Right lobe of liver (tissue), 6 donors: ENCODE data around the gene GSTCD. TPM values are rescaled to one million over a fixed set of nuclear protein-coding genes. Genes with fewer than 3 reads are reported as not detected.

Source experiments
- ATAC-seq, 4 donors: fragments of 200-7000 bp; cut with Tn5 transposase; one replicate each; pipeline ENCODE4 v1.9.1; 2020; ENCODE audit warnings: mild to moderate bottlenecking in 4 of 4, moderate library complexity in 4 of 4
- DNase-seq, 3 donors: peaks; one replicate each; pipeline ENCODE4 v3.0.0-alpha.2; 2020
- H3K27ac ChIP-seq, 3 donors: fragments of 200-600 bp; one replicate each; pipeline ENCODE4 v1.8.0; 2022
- H3K27me3 ChIP-seq, 2 donors: fragments of 200-600 bp; one replicate each; pipeline ENCODE4 v1.8.0; 2022
- H3K36me3 ChIP-seq, 4 donors: fragments of 200-600 bp; sonication (generic) in 1 of 4; one replicate each; pipeline versions ENCODE4 v1.5.1 to v1.8.0; 2017 to 2022; ENCODE audit warnings: control low read depth in 1 of 4
- H3K4me1 ChIP-seq, 4 donors: fragments of 200-600 bp; sonication (generic) in 1 of 4; one replicate each; pipeline versions ENCODE4 v1.5.1 to v1.8.0; 2017 to 2022; ENCODE audit warnings: control low read depth in 1 of 4
- H3K4me3 ChIP-seq, 3 donors: fragments of 200-600 bp; one replicate each; pipeline ENCODE4 v1.8.0; 2022
- H3K9me3 ChIP-seq, 4 donors: fragments of 200-600 bp; sonication (generic) in 1 of 4; one replicate each; pipeline versions ENCODE4 v1.5.1 to v1.8.0; 2017 to 2022; ENCODE audit warnings: control low read depth in 1 of 4
- POLR2A ChIP-seq: fragments of 450-650 bp; IDR thresholded peaks from one replicate; pipeline ENCODE4 v1.6.1; 2017; ENCODE audit warnings: antibody characterized with exemption, mild to moderate bottlenecking
- WGBS: methylation state at CpG from one replicate; pipeline ENCODE4 v1.1.6; 2018; ENCODE audit warnings: low coverage, low lambda C conversion rate; ENCODE audit not compliant: insufficient coverage; ENCODE audit errors: missing lambda C conversion rate; 5-methylcytosine and 5-hydroxymethylcytosine counted together
- intact Hi-C, 2 donors: fragments of 100-400 bp; cut with DNase I; formaldehyde crosslinking; loops; one replicate each; pipeline versions ENCODE4 v1.11.2 to v1.14.1; 2022
- total RNA-seq, 6 experiments: library from RNA; depleted of rRNA in 2 of 6; stranded (reverse); fragments of >200 nt in 2 of 6; fragmentation: NEBNext Ultra II Directional in 3 of 6; extraction: Animal tissue kit (Norgen Biotek cat#: 25700) in 3 of 6; gene quantifications; one replicate each; pipeline versions ENCODE4 v1.1.0 to v1.2.4, GENCODE V29; 2016 to 2023
- TF ChIP-seq, protein P1 (sequence below), 4 donors: fragments of 200-600 bp in 3 of 4; fragments of 450-650 bp in 1 of 4; IDR thresholded peaks; one replicate each; pipeline versions ENCODE4 v1.5.1 to v1.8.0; 2016 to 2022; ENCODE audit warnings: antibody characterized with exemption in 4 of 4, mild to moderate bottlenecking in 2 of 4
- donor health status: DM: no; HTN: yes; CAD: no.
- donor health status: DM: no; HTN: no; CAD: no.
- donor health status: DM: no; HTN: no; CAD: no.
- donor health status: DM: no; HTN: yes; CAD: no.
- donor health status: DM: no; HTN: yes; CAD: no.

GSTCD gene
- total RNA-seq, 6 experiments from 2014 or later, result 2.6 to 11.0 (median 3.6) TPM

DNA sequence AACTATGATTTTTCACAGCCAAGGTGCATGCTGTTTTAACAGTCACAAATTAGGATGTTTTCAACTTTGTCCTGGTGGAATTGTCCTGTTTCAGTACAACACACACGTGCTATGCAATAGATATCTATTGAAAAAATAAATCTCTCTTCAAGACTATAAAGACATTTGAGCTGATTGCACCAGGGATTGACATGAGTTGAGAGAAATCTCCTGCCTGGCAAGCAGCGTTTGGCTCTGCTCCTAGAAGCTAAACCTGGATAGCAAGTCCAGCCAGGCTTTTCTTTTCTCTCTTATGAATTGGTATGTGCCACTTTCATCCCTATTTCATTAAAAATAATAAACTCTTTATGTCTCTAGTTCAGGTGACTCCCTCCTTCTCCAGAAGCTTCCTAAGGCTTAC lies 170.1 kb downstream of the GSTCD start:
- WGBS, result 17% methylated on average over 2 of the region's 2 CpGs
- ATAC-seq, result no peak
- no peaks in the 10 kb centered on the region for H3K4me1 ChIP-seq

DNA sequence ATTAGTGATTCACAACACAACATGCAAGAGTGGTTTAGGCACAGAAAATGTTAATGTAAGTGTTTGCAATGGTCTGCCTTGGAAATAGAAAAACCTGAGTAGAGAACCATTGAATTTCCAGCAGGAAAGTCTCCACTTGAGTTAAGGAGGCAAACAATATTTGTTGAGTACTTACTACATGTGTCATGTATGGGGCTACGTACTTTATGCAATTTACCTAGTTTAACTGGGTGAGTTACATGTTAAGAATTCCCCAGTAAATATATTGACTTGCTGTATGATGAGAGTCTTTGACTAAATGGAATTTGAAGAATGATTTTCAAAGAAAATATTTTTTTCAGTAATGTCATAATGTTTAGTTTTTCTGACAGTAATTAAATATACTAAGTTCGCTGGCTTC lies 178.9 kb downstream of the GSTCD start:
- intact Hi-C loops, result no loop called here
- H3K27me3 ChIP-seq, result no peaks in the 10 kb centered on the region
- no peak overlapping the region for H3K27ac ChIP-seq
- TF ChIP-seq, protein P1, sequence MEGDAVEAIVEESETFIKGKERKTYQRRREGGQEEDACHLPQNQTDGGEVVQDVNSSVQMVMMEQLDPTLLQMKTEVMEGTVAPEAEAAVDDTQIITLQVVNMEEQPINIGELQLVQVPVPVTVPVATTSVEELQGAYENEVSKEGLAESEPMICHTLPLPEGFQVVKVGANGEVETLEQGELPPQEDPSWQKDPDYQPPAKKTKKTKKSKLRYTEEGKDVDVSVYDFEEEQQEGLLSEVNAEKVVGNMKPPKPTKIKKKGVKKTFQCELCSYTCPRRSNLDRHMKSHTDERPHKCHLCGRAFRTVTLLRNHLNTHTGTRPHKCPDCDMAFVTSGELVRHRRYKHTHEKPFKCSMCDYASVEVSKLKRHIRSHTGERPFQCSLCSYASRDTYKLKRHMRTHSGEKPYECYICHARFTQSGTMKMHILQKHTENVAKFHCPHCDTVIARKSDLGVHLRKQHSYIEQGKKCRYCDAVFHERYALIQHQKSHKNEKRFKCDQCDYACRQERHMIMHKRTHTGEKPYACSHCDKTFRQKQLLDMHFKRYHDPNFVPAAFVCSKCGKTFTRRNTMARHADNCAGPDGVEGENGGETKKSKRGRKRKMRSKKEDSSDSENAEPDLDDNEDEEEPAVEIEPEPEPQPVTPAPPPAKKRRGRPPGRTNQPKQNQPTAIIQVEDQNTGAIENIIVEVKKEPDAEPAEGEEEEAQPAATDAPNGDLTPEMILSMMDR (IDR thresholded peaks at IDR 0.05), result no peak
- no peak for TF ChIP-seq POLR2A
- no peaks in the 10 kb centered on the region for H3K9me3 ChIP-seq
- H3K36me3 ChIP-seq, result no peaks in the 10 kb centered on the region
- ATAC-seq (no peak), DNase-seq (no peak)
- WGBS, result 48% methylated on average over 2 of the region's 2 CpGs
- no peaks in the 10 kb centered on the region for H3K4me1 ChIP-seq
- no peak overlapping the region for H3K4me3 ChIP-seq

More for the DNA sequence above, 170.1 kb downstream of the GSTCD start:
- H3K27ac ChIP-seq, result no peak overlapping the region
- H3K36me3 ChIP-seq, result no peaks in the 10 kb centered on the region
- DNase-seq, result no peak
- intact Hi-C loops, result no loop called here
- H3K4me3 ChIP-seq, result no peak overlapping the region
- no peaks in the 10 kb centered on the region for H3K27me3 ChIP-seq
- no peaks in the 10 kb centered on the region for H3K9me3 ChIP-seq
- TF ChIP-seq POLR2A, result no peak
- TF ChIP-seq, protein P1 (IDR thresholded peaks at IDR 0.05), result no peak

DNA sequence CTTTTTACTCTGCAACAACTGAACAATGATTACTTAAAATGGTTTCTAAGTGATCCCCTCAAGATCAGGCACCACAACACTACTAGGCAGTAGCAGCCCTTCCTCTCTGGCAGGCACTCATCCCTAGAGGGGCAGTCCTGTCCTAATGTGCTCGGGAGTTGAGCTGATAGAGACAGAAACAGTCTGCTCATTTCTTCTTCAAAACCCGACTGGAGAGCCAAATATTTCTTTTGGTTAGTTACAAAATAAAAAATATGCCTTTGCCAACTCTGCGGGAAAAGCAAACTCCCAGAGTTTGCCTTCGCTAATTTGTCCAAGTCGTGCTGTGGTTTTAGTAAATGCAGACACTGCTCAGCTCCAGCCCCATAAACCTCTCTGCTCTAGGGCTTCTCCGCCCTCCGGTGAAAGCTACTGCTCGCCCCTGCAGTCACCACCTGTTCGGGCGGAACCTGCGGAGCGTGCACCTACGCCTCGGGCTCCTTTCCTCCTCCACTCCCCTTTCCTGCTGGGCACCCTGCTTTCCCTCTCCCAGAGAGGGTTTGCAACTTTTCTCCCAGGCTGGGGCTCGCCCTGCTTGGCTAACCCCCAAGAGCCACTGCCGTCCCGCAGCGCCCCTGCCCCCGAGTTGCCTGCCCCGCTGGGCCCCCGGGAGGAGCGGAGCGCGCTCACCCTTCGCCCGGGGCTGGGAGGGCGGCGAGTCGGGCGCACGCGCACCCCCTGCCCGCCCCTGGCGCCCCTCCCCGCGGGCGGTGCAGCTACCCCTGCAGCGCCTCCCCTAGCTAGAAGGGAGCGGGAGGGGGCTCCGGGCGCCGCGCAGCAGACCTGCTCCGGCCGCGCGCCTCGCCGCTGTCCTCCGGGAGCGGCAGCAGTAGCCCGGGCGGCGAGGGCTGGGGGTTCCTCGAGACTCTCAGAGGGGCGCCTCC lies 186.3 kb downstream of the GSTCD start, which contains the start of gene NPNT:
Gene NPNT (plus strand): TSS at position 812 of the 923 bp plus-strand sequence. CDS start 182 bp downstream, outside the sequence.
- ATAC-seq, result peak in 2 of 4 donors; percentile 40 to 57
- H3K9me3 ChIP-seq, result no peaks in the 10 kb centered on the region
- H3K4me3 ChIP-seq, result peak within 1 kb of the TSS; percentile 14 to 37 (median 18)
- no peak for DNase-seq
- no peak within 1 kb of the TSS for H3K27ac ChIP-seq
- peaks cover 0 to 15% of the 10 kb centered on the region in 2 donors for H3K27me3 ChIP-seq
- H3K36me3 ChIP-seq, result no peaks in the 10 kb centered on the region
- intact Hi-C loops, result no loop called here
- WGBS, result 6% methylated on average over 15 of the region's 56 CpGs
- no peak for TF ChIP-seq POLR2A
- TF ChIP-seq, protein P1 (IDR thresholded peaks at IDR 0.05), result no peak
- H3K4me1 ChIP-seq, result no peaks in the 10 kb centered on the region

DNA sequence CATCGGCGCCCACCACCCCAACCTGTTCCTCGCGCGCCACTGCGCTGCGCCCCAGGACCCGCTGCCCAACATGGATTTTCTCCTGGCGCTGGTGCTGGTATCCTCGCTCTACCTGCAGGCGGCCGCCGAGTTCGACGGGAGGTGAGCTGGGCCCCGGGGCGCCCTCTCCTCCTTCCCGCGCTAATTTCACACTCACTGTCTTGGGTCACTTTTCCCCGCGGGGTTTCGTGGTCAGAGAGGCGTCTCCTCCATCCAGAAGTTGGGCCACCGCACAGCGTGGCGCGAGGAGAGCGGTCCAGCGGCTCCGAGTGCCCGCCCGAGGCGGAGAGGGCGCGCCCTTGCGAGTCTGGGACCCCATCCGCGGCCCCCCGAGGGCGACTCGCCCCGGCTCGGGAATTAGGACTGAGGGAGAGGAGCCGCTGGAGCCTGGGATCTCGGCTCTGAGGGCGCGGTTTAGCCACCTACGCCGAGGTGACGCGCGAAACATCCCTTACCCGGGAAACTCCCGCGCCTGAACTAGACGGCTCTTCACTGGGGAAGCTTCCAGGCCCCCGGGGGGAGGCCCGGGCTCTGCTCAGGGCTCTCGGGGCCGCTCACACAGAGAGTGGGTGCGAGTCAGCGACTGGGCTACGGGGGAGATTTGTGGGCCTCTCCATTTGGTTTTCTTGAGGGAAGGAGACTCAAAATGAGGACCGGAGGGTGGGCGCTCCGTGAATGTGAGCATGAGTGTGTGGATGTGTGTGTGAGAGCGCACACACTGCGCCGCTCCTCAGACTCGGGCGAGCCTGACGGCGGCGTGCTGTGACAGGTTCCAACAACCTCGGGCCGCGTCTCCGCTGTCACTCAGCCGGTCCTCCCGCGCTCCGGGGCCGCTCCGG lies 187.2 kb downstream of the GSTCD start:
- DNase-seq (peak; percentile 20 to 52 (median 44)), ATAC-seq (peak in 3 of 4 donors; percentile 25 to 46 (median 33))
- Histone ChIP-seq H3K9me3 (no peaks in the 10 kb centered on the region), H3K4me1 (no peaks in the 10 kb centered on the region), H3K4me3 (peak overlapping the region; percentile 14 to 37 (median 18)), H3K27ac (no peak overlapping the region), H3K27me3 (peaks cover 0 to 15% of the 10 kb centered on the region in 2 donors), H3K36me3 (no peaks in the 10 kb centered on the region)
- TF ChIP-seq POLR2A, result no peak
- TF ChIP-seq, protein P1 (IDR thresholded peaks at IDR 0.05), result no peak
- intact Hi-C loops, result no loop called here
- 3% methylated on average over 7 of the region's 84 CpGs for WGBS
